Gastroesophageal sphincter (tissue), 4 donors: Measurements from ENCODE around the gene PPP1R13B. TPM values are rescaled to one million over a fixed set of nuclear protein-coding genes. Genes with fewer than 3 reads are reported as not detected.

Experiments used
- ATAC-seq: fragments of 150-250 bp; one replicate; pipeline ENCODE4 v1.9.1; 2016; ENCODE audit warnings: mild to moderate bottlenecking, moderate library complexity
- H3K27ac ChIP-seq, 4 donors: fragments of 200-600 bp; sonication (generic) in 3 of 4; 1 replicate in 3 of 4; 2 replicates in 1 of 4; pipeline ENCODE4 v1.5.1; 2016 to 2019
- H3K27me3 ChIP-seq: fragments of 200-600 bp; sonication (generic); one replicate; pipeline ENCODE4 v1.5.1; 2019
- H3K36me3 ChIP-seq, 2 donors: fragments of 200-600 bp; sonication (generic); one replicate each; pipeline ENCODE4 v1.5.1; 2019; ENCODE audit warnings: control low read depth in 1 of 2
- H3K4me1 ChIP-seq, 3 donors: fragments of 200-600 bp; sonication (generic); 1 replicate in 2 of 3; 2 replicates in 1 of 3; pipeline ENCODE4 v1.5.1; 2016 to 2019; ENCODE audit warnings: control low read depth in 2 of 3
- H3K4me3 ChIP-seq, 2 donors: fragments of 200-600 bp; sonication (generic); one replicate each; pipeline ENCODE4 v1.5.1; 2019; ENCODE audit warnings: mild to moderate bottlenecking in 1 of 2, moderate library complexity in 1 of 2
- H3K9me3 ChIP-seq, 3 donors: fragments of 200-600 bp; sonication (generic); one replicate each; pipeline ENCODE4 v1.5.1; 2017 to 2019; ENCODE audit warnings: control low read depth in 2 of 3
- EP300 ChIP-seq: sonication (generic); formaldehyde crosslinking; IDR thresholded peaks from one replicate; pipeline ENCODE4 v1.6.1; 2017; ENCODE audit warnings: antibody characterized with exemption, mild to moderate bottlenecking
- POLR2A ChIP-seq, 2 donors: fragments of 450-650 bp; IDR thresholded peaks; one replicate each; pipeline ENCODE4 v1.6.1; 2017; ENCODE audit warnings: antibody characterized with exemption in 2 of 2, mild to moderate bottlenecking in 2 of 2, moderate library complexity in 1 of 2
- POLR2AphosphoS5 ChIP-seq: sonication (generic); formaldehyde crosslinking; IDR thresholded peaks from one replicate; pipeline ENCODE4 v1.6.1; 2017; ENCODE audit warnings: antibody characterized with exemption
- WGBS, 2 donors: methylation state at CpG; one replicate each; pipeline ENCODE4 v1.1.5; 2018; ENCODE audit warnings: low coverage in 1 of 2; 5-methylcytosine and 5-hydroxymethylcytosine counted together
- total RNA-seq, 4 donors: library from RNA; depleted of rRNA; stranded (reverse); fragments of >200 nt; gene quantifications; one replicate each; pipeline ENCODE4 v1.1.0, GENCODE V29; 2016
- TF ChIP-seq, protein P1 (sequence below), 4 experiments: fragments of 200-600 bp in 2 of 4; fragments of 450-650 bp in 2 of 4; sonication (generic) in 1 of 4; IDR thresholded peaks; one replicate each; pipeline ENCODE4 v1.5.1; 2017 to 2019; ENCODE audit warnings: antibody characterized with exemption in 4 of 4, mild to moderate bottlenecking in 2 of 4, moderate library complexity in 2 of 4

PPP1R13B gene, protein sequence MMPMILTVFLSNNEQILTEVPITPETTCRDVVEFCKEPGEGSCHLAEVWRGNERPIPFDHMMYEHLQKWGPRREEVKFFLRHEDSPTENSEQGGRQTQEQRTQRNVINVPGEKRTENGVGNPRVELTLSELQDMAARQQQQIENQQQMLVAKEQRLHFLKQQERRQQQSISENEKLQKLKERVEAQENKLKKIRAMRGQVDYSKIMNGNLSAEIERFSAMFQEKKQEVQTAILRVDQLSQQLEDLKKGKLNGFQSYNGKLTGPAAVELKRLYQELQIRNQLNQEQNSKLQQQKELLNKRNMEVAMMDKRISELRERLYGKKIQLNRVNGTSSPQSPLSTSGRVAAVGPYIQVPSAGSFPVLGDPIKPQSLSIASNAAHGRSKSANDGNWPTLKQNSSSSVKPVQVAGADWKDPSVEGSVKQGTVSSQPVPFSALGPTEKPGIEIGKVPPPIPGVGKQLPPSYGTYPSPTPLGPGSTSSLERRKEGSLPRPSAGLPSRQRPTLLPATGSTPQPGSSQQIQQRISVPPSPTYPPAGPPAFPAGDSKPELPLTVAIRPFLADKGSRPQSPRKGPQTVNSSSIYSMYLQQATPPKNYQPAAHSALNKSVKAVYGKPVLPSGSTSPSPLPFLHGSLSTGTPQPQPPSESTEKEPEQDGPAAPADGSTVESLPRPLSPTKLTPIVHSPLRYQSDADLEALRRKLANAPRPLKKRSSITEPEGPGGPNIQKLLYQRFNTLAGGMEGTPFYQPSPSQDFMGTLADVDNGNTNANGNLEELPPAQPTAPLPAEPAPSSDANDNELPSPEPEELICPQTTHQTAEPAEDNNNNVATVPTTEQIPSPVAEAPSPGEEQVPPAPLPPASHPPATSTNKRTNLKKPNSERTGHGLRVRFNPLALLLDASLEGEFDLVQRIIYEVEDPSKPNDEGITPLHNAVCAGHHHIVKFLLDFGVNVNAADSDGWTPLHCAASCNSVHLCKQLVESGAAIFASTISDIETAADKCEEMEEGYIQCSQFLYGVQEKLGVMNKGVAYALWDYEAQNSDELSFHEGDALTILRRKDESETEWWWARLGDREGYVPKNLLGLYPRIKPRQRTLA
- 10 to 100 TPM; 13.9 to 24.8 (median 17.5) TPM for total RNA-seq

DNA sequence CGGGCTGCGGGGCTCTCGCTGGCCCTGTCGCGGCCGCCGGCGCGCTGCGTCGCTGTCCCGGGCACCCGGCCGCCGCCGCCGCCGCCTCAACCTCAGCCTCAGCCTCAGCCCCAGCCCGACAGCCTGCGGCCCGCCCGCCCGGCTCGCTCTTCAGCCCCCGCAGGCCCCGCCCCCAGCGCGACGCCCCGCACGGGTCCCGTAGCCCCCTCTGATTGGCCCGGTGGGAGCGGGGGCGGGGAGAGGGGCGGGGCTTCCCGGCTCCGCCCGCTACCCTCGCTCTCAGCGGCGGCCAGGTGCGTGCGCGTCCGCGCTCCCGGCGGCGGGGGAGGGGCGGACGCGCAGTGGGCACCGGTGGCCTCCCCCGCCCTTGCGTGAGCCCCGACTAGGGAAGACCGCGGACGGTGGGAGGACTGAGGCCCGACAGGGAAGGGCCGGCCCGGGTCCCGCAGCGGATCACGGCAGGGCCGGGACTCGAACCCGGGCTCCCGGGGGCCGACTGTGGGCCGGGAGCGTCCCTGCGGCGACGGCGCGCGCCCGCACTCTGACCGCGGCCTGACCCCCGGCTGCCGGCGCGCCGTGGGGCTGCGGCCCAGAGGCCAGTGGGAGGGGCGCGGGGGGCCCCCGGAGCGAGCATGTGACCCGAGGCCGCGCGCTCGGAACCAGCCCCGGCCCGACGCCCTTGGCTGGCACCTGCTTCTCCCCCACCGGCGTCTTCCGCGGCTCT, at the start of gene PPP1R13B:
Gene PPP1R13B, minus strand, starts transcription at position 125 of the 724 bp plus-strand sequence. CDS start 268 bp downstream, outside the sequence.
- H3K9me3 ChIP-seq, result no peaks in the 10 kb centered on the region
- TF ChIP-seq POLR2A (IDR thresholded peaks at IDR 0.05) (peak; percentile 41 to 66), EP300 (no peak), POLR2AphosphoS5 (peak; percentile 43)
- TF ChIP-seq, protein P1, sequence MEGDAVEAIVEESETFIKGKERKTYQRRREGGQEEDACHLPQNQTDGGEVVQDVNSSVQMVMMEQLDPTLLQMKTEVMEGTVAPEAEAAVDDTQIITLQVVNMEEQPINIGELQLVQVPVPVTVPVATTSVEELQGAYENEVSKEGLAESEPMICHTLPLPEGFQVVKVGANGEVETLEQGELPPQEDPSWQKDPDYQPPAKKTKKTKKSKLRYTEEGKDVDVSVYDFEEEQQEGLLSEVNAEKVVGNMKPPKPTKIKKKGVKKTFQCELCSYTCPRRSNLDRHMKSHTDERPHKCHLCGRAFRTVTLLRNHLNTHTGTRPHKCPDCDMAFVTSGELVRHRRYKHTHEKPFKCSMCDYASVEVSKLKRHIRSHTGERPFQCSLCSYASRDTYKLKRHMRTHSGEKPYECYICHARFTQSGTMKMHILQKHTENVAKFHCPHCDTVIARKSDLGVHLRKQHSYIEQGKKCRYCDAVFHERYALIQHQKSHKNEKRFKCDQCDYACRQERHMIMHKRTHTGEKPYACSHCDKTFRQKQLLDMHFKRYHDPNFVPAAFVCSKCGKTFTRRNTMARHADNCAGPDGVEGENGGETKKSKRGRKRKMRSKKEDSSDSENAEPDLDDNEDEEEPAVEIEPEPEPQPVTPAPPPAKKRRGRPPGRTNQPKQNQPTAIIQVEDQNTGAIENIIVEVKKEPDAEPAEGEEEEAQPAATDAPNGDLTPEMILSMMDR (IDR thresholded peaks at IDR 0.05), result peak in 1 of 4 experiments; percentile 17
- no CpG with 5 or more reads among the region's 104 CpGs for WGBS, 2 donors
- peak within 1 kb of the TSS; percentile 55 to 92 for H3K4me3 ChIP-seq
- peaks cover 0 to 15% of the 10 kb centered on the region in 2 donors for H3K36me3 ChIP-seq
- H3K4me1 ChIP-seq, result peaks cover 0 to 30% (median 15%) of the 10 kb centered on the region in 3 donors
- H3K27me3 ChIP-seq, result no peaks in the 10 kb centered on the region
- H3K27ac ChIP-seq, result peak within 1 kb of the TSS; percentile 14 to 98 (median 86)
- ATAC-seq, result peak; percentile 97

DNA sequence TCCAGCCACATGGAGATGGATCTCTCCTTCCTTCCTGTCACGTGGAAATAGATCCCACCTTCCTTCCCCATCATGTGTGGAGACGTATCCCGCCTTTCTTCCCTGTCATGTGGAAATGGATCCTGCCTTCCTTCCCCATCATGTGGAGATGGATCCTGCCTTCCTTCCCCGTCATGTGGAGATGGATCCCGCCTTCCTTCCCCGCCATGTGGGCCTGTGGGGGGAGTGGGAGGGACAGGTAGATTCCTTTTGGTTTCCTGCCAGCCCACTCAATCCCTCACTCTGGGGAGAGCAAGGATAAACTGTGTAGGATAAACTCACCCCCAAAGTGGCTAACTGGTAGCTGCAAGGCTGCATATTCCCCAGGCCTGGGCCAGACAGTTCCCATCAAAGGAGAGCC, 49.2 kb upstream of the PPP1R13B start:
- no peak for TF ChIP-seq POLR2AphosphoS5
- no peak for TF ChIP-seq POLR2A (IDR thresholded peaks at IDR 0.05)
- TF ChIP-seq, protein P1 (IDR thresholded peaks at IDR 0.05), result no peak
- no peak for TF ChIP-seq EP300
- no peak overlapping the region for H3K27ac ChIP-seq
- WGBS, 2 donors, result 30 to 55% methylated on average over 2 to 4 of the region's 6 CpGs

DNA sequence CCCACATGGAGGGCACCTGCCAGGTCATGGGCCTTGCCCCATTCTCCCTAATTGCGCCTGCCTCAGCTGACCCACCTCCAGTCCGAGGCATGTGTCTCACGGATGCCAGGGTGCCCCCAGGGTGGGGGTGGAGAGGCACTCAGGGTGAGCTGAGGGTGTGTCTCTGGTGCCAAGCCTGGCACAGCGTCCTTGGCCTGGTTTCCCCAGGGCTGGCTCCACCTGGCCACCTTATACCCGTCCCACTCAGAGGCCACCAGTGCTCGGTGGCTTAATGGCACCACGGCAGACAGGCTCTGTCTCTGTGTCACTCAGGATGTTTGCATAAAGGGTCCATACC, 47.3 kb upstream of the PPP1R13B start:
- H3K9me3 ChIP-seq, result no peaks in the 10 kb centered on the region
- H3K27me3 ChIP-seq, result no peaks in the 10 kb centered on the region
- H3K4me1 ChIP-seq, result peaks cover 0 to 9% (median 0%) of the 10 kb centered on the region in 3 donors
- no peak for TF ChIP-seq EP300
- no peak for TF ChIP-seq POLR2AphosphoS5
- TF ChIP-seq, protein P1 (IDR thresholded peaks at IDR 0.05), result no peak
- TF ChIP-seq POLR2A (IDR thresholded peaks at IDR 0.05), result no peak
- ATAC-seq, result no peak
- no peak overlapping the region for H3K27ac ChIP-seq
- H3K4me3 ChIP-seq, result no peak overlapping the region
- 100% methylated on average over 1 of the region's 7 CpGs; no CpG with 5 or more reads in 1 of the 2 donors for WGBS, 2 donors
- H3K36me3 ChIP-seq, result no peaks in the 10 kb centered on the region

More for the DNA sequence above, 49.2 kb upstream of the PPP1R13B start:
- Histone ChIP-seq H3K36me3 (no peaks in the 10 kb centered on the region), H3K4me1 (peaks cover 0 to 16% (median 0%) of the 10 kb centered on the region in 3 donors), H3K4me3 (no peak overlapping the region), H3K27me3 (peaks cover 6% of the 10 kb centered on the region), H3K9me3 (no peaks in the 10 kb centered on the region)
- no peak for ATAC-seq

DNA sequence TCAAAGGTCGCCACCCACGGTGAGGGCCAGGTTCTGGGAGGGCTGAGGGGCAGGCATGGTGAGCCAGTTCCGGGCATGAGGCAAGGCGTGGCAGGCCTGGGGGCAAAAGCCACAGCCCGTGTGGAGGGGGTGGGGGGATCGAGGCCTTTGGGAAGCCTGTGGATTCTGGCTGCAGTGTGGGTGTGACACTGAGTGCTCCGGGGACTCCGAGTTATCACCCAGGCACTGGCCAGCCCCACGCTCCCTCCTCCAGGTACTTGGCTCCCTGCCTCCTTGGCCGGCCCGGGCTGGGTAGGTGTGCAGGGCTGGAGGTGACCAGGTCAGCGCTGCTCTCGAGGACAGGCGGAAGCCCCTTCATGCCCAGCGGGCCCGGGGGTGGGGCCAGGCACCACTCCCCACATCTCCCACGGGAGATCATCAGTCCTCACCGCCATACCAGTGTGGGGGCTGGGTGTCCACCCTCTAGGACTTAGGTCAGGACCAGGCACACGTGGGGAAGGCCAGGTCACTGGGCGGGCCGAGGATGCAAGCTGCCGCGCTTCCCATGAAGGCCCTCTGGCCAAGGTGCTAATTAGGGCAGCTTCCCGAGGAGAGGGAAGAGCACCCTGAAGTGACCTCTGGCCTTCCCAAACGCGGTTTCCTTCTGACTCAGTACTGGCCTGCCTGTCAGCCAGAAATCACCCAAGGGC, 46.8 kb upstream of the PPP1R13B start:
- H3K4me3 ChIP-seq, result no peak overlapping the region
- H3K9me3 ChIP-seq, result no peaks in the 10 kb centered on the region
- WGBS, 2 donors, result no CpG with 5 or more reads among the region's 26 CpGs
- no peak for ATAC-seq
- H3K4me1 ChIP-seq, result peaks cover 0 to 9% (median 0%) of the 10 kb centered on the region in 3 donors
- H3K36me3 ChIP-seq, result no peaks in the 10 kb centered on the region
- no peaks in the 10 kb centered on the region for H3K27me3 ChIP-seq
- no peak overlapping the region for H3K27ac ChIP-seq
- TF ChIP-seq POLR2AphosphoS5, result no peak
- no peak for TF ChIP-seq EP300
- TF ChIP-seq, protein P1 (IDR thresholded peaks at IDR 0.05), result no peak
- TF ChIP-seq POLR2A (IDR thresholded peaks at IDR 0.05), result no peak
